Measurements from ENCODE around the gene TREML2. TPM values are rescaled to one million over a fixed set of nuclear protein-coding genes. Genes with fewer than 3 reads are reported as not detected.
"Not testable (repeated sequence)": the region's sequence is repeated elsewhere in the genome, so short reads cannot be mapped to it uniquely, and the experiment has no call there.

Gene TREML2
- total RNA-seq, 1 donor from 2014 or later: not detected

DNA sequence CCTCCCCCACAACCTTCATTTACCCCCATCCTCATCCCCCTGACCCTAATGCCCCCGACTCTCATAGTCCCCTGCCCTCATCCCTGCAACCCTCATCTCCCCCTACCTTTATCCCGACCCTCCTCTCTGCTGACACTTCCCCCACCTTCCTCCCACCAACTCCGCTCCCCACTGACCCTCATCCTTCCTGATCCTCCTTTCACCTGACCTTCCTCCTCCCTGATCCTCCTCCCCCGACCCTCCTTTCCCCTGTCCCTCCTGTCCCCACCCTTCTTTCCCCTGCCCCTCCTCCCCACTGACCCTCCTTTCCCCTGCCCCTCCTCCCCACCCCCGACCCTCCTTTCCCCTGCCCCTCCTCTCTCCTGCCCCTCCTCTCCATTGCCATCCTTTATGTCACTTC is 7.1 kb downstream of the TREML2 start:
- no peak overlapping the region for H3K27ac Mint-ChIP-seq (ENCODE audit: unreplicated experiment)
- no peak overlapping the region for H3K4me3 Mint-ChIP-seq
- H3K36me3 Mint-ChIP-seq (ENCODE audit: low read depth): no peaks in the 10 kb centered on the region
- no peaks in the 10 kb centered on the region for H3K4me1 Mint-ChIP-seq
- peaks cover 4% of the 10 kb centered on the region for H3K9me3 Mint-ChIP-seq
- no peak for DNase-seq (ENCODE audit: low read depth, low spot score)
- TF ChIP-seq, protein P1, sequence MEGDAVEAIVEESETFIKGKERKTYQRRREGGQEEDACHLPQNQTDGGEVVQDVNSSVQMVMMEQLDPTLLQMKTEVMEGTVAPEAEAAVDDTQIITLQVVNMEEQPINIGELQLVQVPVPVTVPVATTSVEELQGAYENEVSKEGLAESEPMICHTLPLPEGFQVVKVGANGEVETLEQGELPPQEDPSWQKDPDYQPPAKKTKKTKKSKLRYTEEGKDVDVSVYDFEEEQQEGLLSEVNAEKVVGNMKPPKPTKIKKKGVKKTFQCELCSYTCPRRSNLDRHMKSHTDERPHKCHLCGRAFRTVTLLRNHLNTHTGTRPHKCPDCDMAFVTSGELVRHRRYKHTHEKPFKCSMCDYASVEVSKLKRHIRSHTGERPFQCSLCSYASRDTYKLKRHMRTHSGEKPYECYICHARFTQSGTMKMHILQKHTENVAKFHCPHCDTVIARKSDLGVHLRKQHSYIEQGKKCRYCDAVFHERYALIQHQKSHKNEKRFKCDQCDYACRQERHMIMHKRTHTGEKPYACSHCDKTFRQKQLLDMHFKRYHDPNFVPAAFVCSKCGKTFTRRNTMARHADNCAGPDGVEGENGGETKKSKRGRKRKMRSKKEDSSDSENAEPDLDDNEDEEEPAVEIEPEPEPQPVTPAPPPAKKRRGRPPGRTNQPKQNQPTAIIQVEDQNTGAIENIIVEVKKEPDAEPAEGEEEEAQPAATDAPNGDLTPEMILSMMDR (conservative IDR thresholded peaks at IDR 0.05): no peak
- H3K27me3 Mint-ChIP-seq (ENCODE audit: low read depth): peaks cover 37% of the 10 kb centered on the region

DNA sequence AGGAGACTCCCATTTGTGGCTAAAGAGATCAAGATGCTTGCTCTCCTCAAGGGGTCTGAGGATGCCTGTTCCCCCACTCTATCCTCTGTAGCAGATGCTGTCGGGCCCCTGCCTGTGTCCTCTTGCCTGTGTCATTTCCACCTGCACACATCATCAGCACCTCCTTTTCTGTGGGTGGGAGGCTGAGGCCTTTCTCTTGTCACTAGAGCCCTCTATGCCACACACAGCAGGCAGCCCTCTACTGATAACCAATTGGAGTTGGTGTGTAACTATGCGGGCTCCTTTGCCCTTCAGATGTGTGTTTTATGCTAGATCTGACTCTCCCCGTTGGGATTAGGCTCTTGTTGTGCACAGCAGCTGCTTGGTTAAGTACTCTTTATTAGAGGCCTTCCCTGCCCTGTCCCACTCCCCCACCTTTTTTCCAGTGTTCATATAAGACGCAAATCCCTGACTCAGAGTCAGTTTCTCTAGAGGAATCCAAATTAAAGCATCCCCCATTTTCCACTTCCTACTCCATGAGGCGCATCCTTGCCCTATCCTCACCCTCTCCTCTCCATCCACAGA is 7.7 kb downstream of the TREML2 start:
- no peaks in the 10 kb centered on the region for H3K4me1 Mint-ChIP-seq
- no peaks in the 10 kb centered on the region for H3K36me3 Mint-ChIP-seq (ENCODE audit: low read depth)
- peaks cover 37% of the 10 kb centered on the region for H3K27me3 Mint-ChIP-seq (ENCODE audit: low read depth)
- TF ChIP-seq, protein P1 (conservative IDR thresholded peaks at IDR 0.05): no peak
- DNase-seq (ENCODE audit: low read depth, low spot score): no peak
- no peak overlapping the region for H3K27ac Mint-ChIP-seq (ENCODE audit: unreplicated experiment)
- peaks cover 4% of the 10 kb centered on the region for H3K9me3 Mint-ChIP-seq
- H3K4me3 Mint-ChIP-seq: no peak overlapping the region

DNA sequence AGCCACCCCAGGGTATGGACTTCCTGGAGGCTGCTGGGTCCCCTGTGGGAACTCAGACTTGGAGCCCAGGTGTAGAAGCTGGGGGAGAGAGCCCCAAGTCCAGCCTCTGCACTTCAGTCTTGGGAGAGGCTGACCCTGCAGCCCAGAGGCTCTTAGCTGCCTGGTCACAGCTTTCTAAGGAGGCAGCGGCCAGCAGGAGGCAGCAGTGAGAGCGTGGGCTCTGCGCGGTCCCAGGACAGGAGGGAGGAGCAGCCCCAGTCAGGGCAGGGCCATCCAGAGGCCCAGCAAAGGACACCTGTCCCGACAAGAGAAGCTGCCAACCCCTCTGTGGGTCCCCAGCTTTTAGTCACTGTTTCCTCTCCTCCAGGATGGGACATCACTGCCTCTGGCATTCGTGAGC is 9.4 kb downstream of the TREML2 start:
- no peaks in the 10 kb centered on the region for H3K4me1 Mint-ChIP-seq
- peaks cover 26% of the 10 kb centered on the region for H3K27me3 Mint-ChIP-seq (ENCODE audit: low read depth)
- H3K9me3 Mint-ChIP-seq: peaks cover 4% of the 10 kb centered on the region
- TF ChIP-seq, protein P1 (conservative IDR thresholded peaks at IDR 0.05): peak; percentile 49
- DNase-seq (ENCODE audit: low read depth, low spot score): peak; percentile 17
- no peaks in the 10 kb centered on the region for H3K36me3 Mint-ChIP-seq (ENCODE audit: low read depth)
- H3K4me3 Mint-ChIP-seq: no peak overlapping the region
- H3K27ac Mint-ChIP-seq (ENCODE audit: unreplicated experiment): no peak overlapping the region

DNA sequence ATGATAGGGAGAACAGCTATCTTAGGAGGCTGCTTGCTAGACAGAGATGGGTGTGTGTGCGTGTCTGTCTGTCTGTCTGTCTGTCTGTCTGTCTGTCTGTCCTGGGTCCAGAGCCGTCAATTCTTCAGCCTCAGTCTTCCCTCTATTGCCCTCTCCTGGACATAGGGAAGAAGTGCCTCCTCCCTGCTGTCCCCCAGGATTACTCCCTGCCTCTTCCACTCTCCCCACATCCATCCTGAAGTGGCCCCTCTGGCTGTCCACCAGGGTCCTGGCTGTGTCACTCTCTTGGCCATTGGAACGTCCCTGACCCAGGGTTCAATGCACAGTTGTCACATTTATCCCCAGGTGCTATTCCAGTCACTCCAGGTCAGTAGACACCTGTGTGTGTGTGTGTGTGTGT is 10.2 kb downstream of the TREML2 start:
- peaks cover 20% of the 10 kb centered on the region for H3K27me3 Mint-ChIP-seq (ENCODE audit: low read depth)
- DNase-seq (ENCODE audit: low read depth, low spot score): no peak
- H3K9me3 Mint-ChIP-seq: peaks cover 4% of the 10 kb centered on the region
- no peaks in the 10 kb centered on the region for H3K36me3 Mint-ChIP-seq (ENCODE audit: low read depth)
- no peaks in the 10 kb centered on the region for H3K4me1 Mint-ChIP-seq
- TF ChIP-seq, protein P1 (conservative IDR thresholded peaks at IDR 0.05): no peak
- no peak overlapping the region for H3K4me3 Mint-ChIP-seq
- no peak overlapping the region for H3K27ac Mint-ChIP-seq (ENCODE audit: unreplicated experiment)

DNA sequence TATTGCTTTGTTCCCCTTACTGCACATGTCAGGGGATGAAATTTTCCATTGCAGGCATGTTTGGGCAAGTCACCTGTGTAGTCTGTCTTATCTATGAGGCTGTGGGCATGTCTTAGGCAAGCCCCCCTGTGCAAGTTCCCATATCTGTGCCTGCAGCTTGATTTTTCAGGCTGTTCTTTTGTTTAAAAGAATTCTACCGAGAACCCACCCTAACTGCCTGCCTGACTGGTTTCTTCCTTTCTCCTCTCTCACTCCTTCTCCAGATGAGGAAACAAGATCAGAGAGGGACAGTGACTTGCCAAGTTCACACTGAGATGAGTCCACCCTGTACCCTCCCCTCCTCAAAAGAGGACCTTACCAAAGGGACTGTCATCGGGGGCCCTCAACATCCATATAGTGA is 11.0 kb downstream of the TREML2 start:
- Mint-ChIP-seq H3K4me3 (no peak overlapping the region), H3K4me1 (no peaks in the 10 kb centered on the region), H3K27me3 (ENCODE audit: low read depth) (peaks cover 13% of the 10 kb centered on the region), H3K9me3 (peaks cover 4% of the 10 kb centered on the region), H3K27ac (ENCODE audit: unreplicated experiment) (no peak overlapping the region), H3K36me3 (ENCODE audit: low read depth) (no peaks in the 10 kb centered on the region)
- DNase-seq (ENCODE audit: low read depth, low spot score): no peak
- TF ChIP-seq, protein P1 (conservative IDR thresholded peaks at IDR 0.05): no peak

DNA sequence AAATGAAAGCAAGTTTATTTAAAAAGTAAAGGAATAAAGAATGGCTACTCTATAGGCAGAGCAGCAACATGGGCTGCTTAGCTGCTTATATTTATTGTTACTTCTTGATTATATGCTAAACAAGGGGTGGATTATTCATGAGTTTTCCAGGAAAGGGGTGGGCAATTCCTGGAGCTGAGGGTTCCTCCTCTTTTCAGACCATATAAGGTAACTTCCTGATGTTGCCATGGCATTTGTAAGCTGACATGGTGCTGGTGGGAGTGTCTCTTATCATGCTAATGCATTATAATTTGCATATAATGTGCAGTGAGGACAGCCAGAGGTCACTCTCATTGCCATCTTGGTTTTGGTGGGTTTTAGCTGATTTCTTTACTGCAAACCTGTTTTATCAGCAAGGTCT is 11.9 kb downstream of the TREML2 start:
- DNase-seq (ENCODE audit: low read depth, low spot score); H3K27me3 Mint-ChIP-seq (ENCODE audit: low read depth); H3K4me1 Mint-ChIP-seq; H3K4me3 Mint-ChIP-seq; H3K9me3 Mint-ChIP-seq; H3K36me3 Mint-ChIP-seq (ENCODE audit: low read depth); H3K27ac Mint-ChIP-seq (ENCODE audit: unreplicated experiment): not testable (repeated sequence)
